MCF 10A (cell line): ENCODE measurements around the gene STAM. TPM values are rescaled to one million over a fixed set of nuclear protein-coding genes. Genes with fewer than 3 reads are reported as not detected.

ENCODE experiments used
- BruUV-seq: library from RNA; stranded (reverse); fragments of 400-500 nt; replicated peaks from 2 replicates; lab custom pipeline; 2021; lab: Mats Ljungman, UMichigan
- CTCF ChIA-PET: fragments of 300-600 bp; sonication (Branson Sonifier 250); formaldehyde crosslinking; extraction: SDS; loops from one replicate; lab custom pipeline; 2021; ENCODE audit warnings: antibody characterized with exemption, inconsistent platforms; lab: Yijun Ruan, JAX
- POLR2A ChIA-PET: fragments of 300-600, 350-650 bp; sonication (Branson Sonifier 250); formaldehyde crosslinking; extraction: SDS; loops from one replicate; lab custom pipeline; 2020; ENCODE audit warnings: antibody characterized with exemption, inconsistent platforms; lab: Yijun Ruan, JAX
- DNase-seq: peaks from one replicate; pipeline ENCODE4 v3.0.0-alpha.2; 2018; ENCODE audit not compliant: unreplicated experiment
- H3K27ac Mint-ChIP-seq: one replicate; pipeline ENCODE4 v1.8.0; 2022; ENCODE audit warnings: mild to moderate bottlenecking, low read depth, mixed read lengths; ENCODE audit not compliant: unreplicated experiment
- H3K27me3 Mint-ChIP-seq: one replicate; pipeline ENCODE4 v1.8.0; 2022; ENCODE audit warnings: mixed read lengths; ENCODE audit not compliant: insufficient read depth, unreplicated experiment
- H3K36me3 Mint-ChIP-seq: one replicate; pipeline ENCODE4 v1.8.0; 2022; ENCODE audit warnings: mild to moderate bottlenecking, moderate library complexity, mixed read lengths; ENCODE audit not compliant: insufficient read depth, unreplicated experiment
- H3K4me1 Mint-ChIP-seq: one replicate; pipeline ENCODE4 v1.8.0; 2022; ENCODE audit warnings: mixed read lengths; ENCODE audit not compliant: insufficient read depth, unreplicated experiment
- H3K4me3 Mint-ChIP-seq: one replicate; pipeline ENCODE4 v1.8.0; 2022; ENCODE audit warnings: mild to moderate bottlenecking, moderate library complexity, mixed read lengths; ENCODE audit not compliant: unreplicated experiment
- H3K9me3 Mint-ChIP-seq: one replicate; pipeline ENCODE4 v1.8.0; 2022; ENCODE audit warnings: mixed read lengths; ENCODE audit not compliant: unreplicated experiment
- intact Hi-C: fragments of 100-400 bp; cut with micrococcal nuclease; formaldehyde crosslinking; loops from 2 replicates; pipeline ENCODE4 v1.14.1; 2022
- total RNA-seq: library from RNA; stranded (reverse); gene quantifications from 2 replicates; pipeline ENCODE4 v1.2.3, GENCODE V29; 2022
- TF ChIP-seq, protein P1 (sequence below): fragments of 200-600 bp; IDR thresholded peaks from one replicate; pipeline ENCODE4 v1.8.0; 2022; ENCODE audit warnings: antibody characterized with exemption, mild to moderate bottlenecking; ENCODE audit not compliant: unreplicated experiment

STAM gene
- total RNA-seq, 1 experiment from 2014 or later: 35.4 TPM

DNA sequence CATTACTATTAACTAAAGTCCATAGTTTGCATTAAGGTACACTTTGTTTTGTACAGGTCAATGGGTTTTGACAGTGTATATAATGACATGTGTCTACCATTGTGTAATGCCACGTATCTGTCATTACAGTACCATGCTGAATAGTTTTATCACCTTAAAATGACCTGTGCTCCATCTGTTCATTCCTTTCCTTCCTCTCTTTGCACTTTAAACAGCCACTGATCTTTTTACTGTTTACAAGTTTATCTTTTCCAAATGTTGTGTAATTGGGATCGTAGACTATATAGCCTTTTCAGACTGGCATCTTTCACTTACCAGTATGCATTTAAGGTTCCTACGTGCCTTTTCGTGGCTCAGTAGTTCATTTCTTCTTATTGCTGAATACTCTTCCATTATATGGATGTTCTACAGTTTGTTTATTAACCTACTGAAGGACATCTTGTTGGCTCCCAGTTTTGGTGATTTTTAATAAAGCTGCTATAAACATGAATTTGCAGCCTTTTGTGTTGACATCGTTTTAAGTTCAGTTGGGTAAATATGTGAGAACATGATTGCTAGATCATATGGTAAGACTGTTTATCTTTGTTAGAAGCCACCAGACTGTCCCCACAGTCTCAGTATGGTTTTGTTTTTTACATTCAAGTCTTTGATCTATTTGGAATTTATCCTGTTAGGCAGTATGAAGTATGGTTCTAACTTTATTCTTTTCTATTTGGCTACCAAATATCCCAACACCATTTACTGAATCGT lies 24.7 kb downstream of the STAM start:
- Mint-ChIP-seq H3K27ac (no peak overlapping the region), H3K36me3 (peaks cover 4% of the 10 kb centered on the region), H3K9me3 (no peaks in the 10 kb centered on the region), H3K27me3 (no peaks in the 10 kb centered on the region), H3K4me3 (no peak overlapping the region), H3K4me1 (peaks cover 20% of the 10 kb centered on the region)
- intact Hi-C loops: no loop called here
- TF ChIP-seq, protein P1, sequence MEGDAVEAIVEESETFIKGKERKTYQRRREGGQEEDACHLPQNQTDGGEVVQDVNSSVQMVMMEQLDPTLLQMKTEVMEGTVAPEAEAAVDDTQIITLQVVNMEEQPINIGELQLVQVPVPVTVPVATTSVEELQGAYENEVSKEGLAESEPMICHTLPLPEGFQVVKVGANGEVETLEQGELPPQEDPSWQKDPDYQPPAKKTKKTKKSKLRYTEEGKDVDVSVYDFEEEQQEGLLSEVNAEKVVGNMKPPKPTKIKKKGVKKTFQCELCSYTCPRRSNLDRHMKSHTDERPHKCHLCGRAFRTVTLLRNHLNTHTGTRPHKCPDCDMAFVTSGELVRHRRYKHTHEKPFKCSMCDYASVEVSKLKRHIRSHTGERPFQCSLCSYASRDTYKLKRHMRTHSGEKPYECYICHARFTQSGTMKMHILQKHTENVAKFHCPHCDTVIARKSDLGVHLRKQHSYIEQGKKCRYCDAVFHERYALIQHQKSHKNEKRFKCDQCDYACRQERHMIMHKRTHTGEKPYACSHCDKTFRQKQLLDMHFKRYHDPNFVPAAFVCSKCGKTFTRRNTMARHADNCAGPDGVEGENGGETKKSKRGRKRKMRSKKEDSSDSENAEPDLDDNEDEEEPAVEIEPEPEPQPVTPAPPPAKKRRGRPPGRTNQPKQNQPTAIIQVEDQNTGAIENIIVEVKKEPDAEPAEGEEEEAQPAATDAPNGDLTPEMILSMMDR: no peak
- ChIA-PET CTCF (no interaction called here), POLR2A (interaction anchor here (1.3 to 3.7 kb wide), 2 partner anchors 16 to 25 kb away, joined by 3 to 33 read pairs; partner anchors contain the start of gene STAM)
- no peak for DNase-seq
- BruUV-seq: no TSS peak

DNA sequence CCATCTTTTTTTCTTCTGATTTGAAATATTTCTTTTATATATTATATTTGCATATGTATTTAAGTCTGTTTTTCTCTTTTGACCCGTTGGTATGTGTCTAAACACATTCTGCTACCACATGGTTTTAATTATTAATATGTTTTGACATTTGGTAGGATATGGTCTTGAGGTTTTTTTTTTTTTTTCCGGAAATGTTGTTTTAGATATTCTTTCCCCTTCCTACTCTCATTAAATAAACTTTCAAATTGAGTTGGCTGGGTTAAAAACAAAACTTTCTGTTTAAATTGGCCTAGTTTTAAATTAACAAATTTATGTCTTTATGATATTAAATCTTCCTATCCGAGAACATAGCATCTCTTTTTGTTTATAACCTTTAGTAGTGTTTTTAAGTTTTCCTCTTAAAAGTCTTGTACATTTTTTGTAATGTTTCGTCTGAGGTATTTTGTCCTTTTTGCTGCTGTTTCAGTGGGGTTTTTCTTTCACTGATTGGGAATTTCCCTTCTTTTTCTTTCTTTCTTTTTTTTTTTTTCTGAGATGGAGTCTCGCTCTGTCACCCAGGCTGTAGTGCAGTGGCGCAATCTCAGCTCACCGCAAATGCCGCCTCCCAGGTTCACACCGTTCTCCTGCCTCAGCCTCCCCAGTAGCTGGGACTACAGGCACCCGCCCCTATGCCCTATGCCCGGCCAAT lies 25.4 kb downstream of the STAM start:
- no peaks in the 10 kb centered on the region for H3K27me3 Mint-ChIP-seq
- peaks cover 23% of the 10 kb centered on the region for H3K4me1 Mint-ChIP-seq
- no peaks in the 10 kb centered on the region for H3K9me3 Mint-ChIP-seq
- H3K36me3 Mint-ChIP-seq: peaks cover 4% of the 10 kb centered on the region
- intact Hi-C loops: no loop called here
- POLR2A ChIA-PET: interaction anchor here (3.7 to 9.1 kb wide), 2 partner anchors 24 to 25 kb away, joined by 33 to 151 read pairs; partner anchors contain the start of gene STAM
- DNase-seq: no peak
- CTCF ChIA-PET: no interaction called here
- H3K4me3 Mint-ChIP-seq: no peak overlapping the region
- no TSS peak for BruUV-seq
- no peak overlapping the region for H3K27ac Mint-ChIP-seq
- TF ChIP-seq, protein P1: no peak

DNA sequence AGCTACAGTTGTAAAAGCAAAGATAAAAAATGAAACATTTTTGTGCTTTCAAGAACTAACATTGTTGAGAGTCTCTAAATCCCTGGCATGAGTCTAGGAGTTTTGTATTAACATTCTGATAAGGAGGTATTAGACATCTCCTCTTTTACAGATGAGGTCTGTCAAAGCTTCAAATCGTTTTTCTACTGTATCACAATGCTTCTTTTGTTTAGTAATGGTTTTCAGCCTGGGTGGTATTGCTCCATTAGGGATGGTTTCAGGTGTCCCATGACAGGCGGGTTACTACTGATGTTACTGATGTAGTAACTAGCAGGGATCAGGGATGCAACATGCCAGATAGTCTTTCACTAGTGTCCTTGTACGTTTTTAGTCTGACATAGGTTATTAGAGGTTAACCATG lies 27.4 kb downstream of the STAM start:
- CTCF ChIA-PET: interaction anchor here (6.0 kb wide), 1 partner anchor 27 kb away, joined by 33 read pairs; the partner anchor contains the start of gene STAM

More for the DNA sequence above, 27.4 kb downstream of the STAM start:
- H3K36me3 Mint-ChIP-seq: peaks cover 4% of the 10 kb centered on the region
- DNase-seq: no peak
- no peaks in the 10 kb centered on the region for H3K9me3 Mint-ChIP-seq
- no peaks in the 10 kb centered on the region for H3K27me3 Mint-ChIP-seq
- POLR2A ChIA-PET: interaction anchor here (0.8 to 9.1 kb wide), 8 partner anchors 8 to 54 kb away, joined by 3 to 151 read pairs (median 5); partner anchors contain the start of genes HACD1 and STAM
- peaks cover 24% of the 10 kb centered on the region for H3K4me1 Mint-ChIP-seq
- no peak overlapping the region for H3K27ac Mint-ChIP-seq
- TF ChIP-seq, protein P1: no peak
- no TSS peak for BruUV-seq
- no peak overlapping the region for H3K4me3 Mint-ChIP-seq
- intact Hi-C loops: no loop called here
